A673 (cell line): ENCODE results near the gene ARHGEF28. TPM values are rescaled to one million over a fixed set of nuclear protein-coding genes. Genes with fewer than 3 reads are reported as not detected.

ENCODE experiments used
- BruUV-seq: library from RNA; stranded (reverse); fragments of 400-500 nt; replicated peaks from 2 replicates; lab custom pipeline; 2021; lab: Mats Ljungman, UMichigan
- CTCF ChIA-PET: fragments of 300-600 bp; sonication (Branson Sonifier 250); formaldehyde crosslinking; loops from one replicate; lab custom pipeline; 2022; ENCODE audit warnings: antibody characterized with exemption; lab: Charles Lee
- POLR2A ChIA-PET: fragments of 300-600 bp; sonication (Branson Sonifier 250); formaldehyde crosslinking; loops from one replicate; lab custom pipeline; 2022; ENCODE audit warnings: antibody characterized with exemption; ENCODE audit not compliant: low non-redundant PET; lab: Charles Lee
- DNase-seq: peaks from one replicate; pipeline ENCODE4 v3.0.0-alpha.2; 2015; ENCODE audit warnings: low spot score
- H3K27ac ChIP-seq: fragments of 200-600 bp; sonication (generic); 2 replicates; pipeline ENCODE4 v1.5.1; 2016; ENCODE audit warnings: mixed run types, low read depth, mild to moderate bottlenecking, mixed read lengths, antibody characterized with exemption, low read length; ENCODE audit not compliant: poor library complexity, severe bottlenecking
- H3K27me3 ChIP-seq: fragments of 200-600 bp; sonication (generic); replicated peaks from 2 replicates; pipeline ENCODE4 v1.6.1; 2017; ENCODE audit warnings: mixed run types, low read depth, mild to moderate bottlenecking, mixed read lengths, antibody characterized with exemption, low read length; ENCODE audit not compliant: insufficient read depth, poor library complexity
- H3K36me3 ChIP-seq: fragments of 200-600 bp; sonication (generic); 2 replicates; pipeline ENCODE4 v1.6.1; 2016; ENCODE audit warnings: mixed run types, mild to moderate bottlenecking, mixed read lengths, antibody characterized with exemption, low read length; ENCODE audit not compliant: insufficient read depth, poor library complexity, severe bottlenecking
- H3K4me1 ChIP-seq: fragments of 200-600 bp; sonication (generic); 2 replicates; pipeline ENCODE4 v1.6.1; 2017; ENCODE audit warnings: mixed run types, mild to moderate bottlenecking, mixed read lengths, antibody characterized with exemption, low read length; ENCODE audit not compliant: insufficient read depth, poor library complexity, severe bottlenecking
- H3K4me3 ChIP-seq: fragments of 200-600 bp; sonication (generic); 2 replicates; pipeline ENCODE4 v1.5.1; 2016; ENCODE audit warnings: low read depth, mixed run types, mild to moderate bottlenecking, mixed read lengths, low read length; ENCODE audit not compliant: poor library complexity, severe bottlenecking
- H3K9me3 ChIP-seq: fragments of 200-600 bp; sonication (generic); 2 replicates; pipeline ENCODE4 v1.6.1; 2016; ENCODE audit warnings: mixed run types, low read depth, mild to moderate bottlenecking, mixed read lengths, antibody characterized with exemption, low read length; ENCODE audit not compliant: poor library complexity, severe bottlenecking
- EZH2 ChIP-seq: fragments of 200-600 bp; sonication (generic); IDR thresholded peaks from 2 replicates; pipeline ENCODE4 v1.6.1; 2017; ENCODE audit warnings: borderline replicate concordance, low read depth, mild to moderate bottlenecking, mixed read lengths, antibody characterized with exemption, low read length; ENCODE audit not compliant: poor library complexity, severe bottlenecking
- intact Hi-C: fragments of 100-400 bp; cut with micrococcal nuclease; formaldehyde crosslinking; loops from one replicate; pipeline ENCODE4 v1.10.0; 2022; ENCODE audit not compliant: unreplicated experiment
- total RNA-seq: library from RNA; stranded (reverse); gene quantifications from 2 replicates; pipeline ENCODE4 v1.2.3, GENCODE V29; 2021
- TF ChIP-seq, protein P1 (sequence below): fragments of 300-800, 200-600 bp; sonication (generic); conservative IDR thresholded peaks from 2 replicates; pipeline ENCODE4 v1.5.1; 2017; ENCODE audit warnings: low read depth, mild to moderate bottlenecking, antibody characterized with exemption, low read length, moderate library complexity, mixed read lengths

Gene ARHGEF28
- total RNA-seq, 1 experiment from 2014 or later = 3.4 TPM

GRCh38 chr5:73858054-73858453, 232.1 kb downstream of the ARHGEF28 start:
- CTCF ChIA-PET = no interaction called here
- H3K27ac ChIP-seq = no peak overlapping the region
- DNase-seq = no peak
- TF ChIP-seq, protein P1, sequence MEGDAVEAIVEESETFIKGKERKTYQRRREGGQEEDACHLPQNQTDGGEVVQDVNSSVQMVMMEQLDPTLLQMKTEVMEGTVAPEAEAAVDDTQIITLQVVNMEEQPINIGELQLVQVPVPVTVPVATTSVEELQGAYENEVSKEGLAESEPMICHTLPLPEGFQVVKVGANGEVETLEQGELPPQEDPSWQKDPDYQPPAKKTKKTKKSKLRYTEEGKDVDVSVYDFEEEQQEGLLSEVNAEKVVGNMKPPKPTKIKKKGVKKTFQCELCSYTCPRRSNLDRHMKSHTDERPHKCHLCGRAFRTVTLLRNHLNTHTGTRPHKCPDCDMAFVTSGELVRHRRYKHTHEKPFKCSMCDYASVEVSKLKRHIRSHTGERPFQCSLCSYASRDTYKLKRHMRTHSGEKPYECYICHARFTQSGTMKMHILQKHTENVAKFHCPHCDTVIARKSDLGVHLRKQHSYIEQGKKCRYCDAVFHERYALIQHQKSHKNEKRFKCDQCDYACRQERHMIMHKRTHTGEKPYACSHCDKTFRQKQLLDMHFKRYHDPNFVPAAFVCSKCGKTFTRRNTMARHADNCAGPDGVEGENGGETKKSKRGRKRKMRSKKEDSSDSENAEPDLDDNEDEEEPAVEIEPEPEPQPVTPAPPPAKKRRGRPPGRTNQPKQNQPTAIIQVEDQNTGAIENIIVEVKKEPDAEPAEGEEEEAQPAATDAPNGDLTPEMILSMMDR = no peak
- peaks cover 4% of the 10 kb centered on the region for H3K27me3 ChIP-seq
- intact Hi-C loops = no loop called here
- POLR2A ChIA-PET = no interaction called here
- no peaks in the 10 kb centered on the region for H3K9me3 ChIP-seq
- no peaks in the 10 kb centered on the region for H3K36me3 ChIP-seq
- BruUV-seq = no TSS peak
- H3K4me3 ChIP-seq = no peak overlapping the region
- no peaks in the 10 kb centered on the region for H3K4me1 ChIP-seq

DNA sequence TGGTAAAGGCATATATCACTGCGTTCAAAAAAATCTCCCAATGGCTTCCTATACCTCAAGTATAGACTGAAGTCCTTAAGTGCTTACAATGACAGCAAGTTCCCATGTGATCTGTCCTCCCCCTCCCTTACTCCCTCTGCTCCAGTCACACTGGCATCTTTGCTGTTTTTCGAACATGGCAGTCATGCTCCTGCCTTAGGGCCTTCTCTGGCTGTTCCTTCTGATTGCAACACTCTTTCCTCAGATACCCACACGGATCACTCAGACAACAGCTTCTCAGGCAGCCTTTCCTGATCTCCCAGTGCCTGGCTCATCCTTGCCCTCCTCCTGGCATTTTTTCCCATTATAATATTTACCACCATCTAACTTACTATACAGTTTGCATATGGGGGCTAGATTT, 232.8 kb downstream of the ARHGEF28 start:
- Histone ChIP-seq H3K9me3 (no peaks in the 10 kb centered on the region), H3K36me3 (no peaks in the 10 kb centered on the region), H3K4me3 (no peak overlapping the region), H3K27ac (no peak overlapping the region), H3K27me3 (peaks cover 5% of the 10 kb centered on the region), H3K4me1 (no peaks in the 10 kb centered on the region)
- DNase-seq = no peak
- CTCF ChIA-PET = no interaction called here
- no TSS peak for BruUV-seq
- POLR2A ChIA-PET = no interaction called here
- intact Hi-C loops = no loop called here
- TF ChIP-seq, protein P1 = no peak
- TF ChIP-seq EZH2 = no peak

- intact Hi-C loops = no loop called here
- no TSS peak for BruUV-seq
- Histone ChIP-seq H3K4me1 (no peaks in the 10 kb centered on the region), H3K27me3 (peaks cover 5% of the 10 kb centered on the region), H3K36me3 (no peaks in the 10 kb centered on the region), H3K27ac (no peak overlapping the region), H3K9me3 (no peaks in the 10 kb centered on the region), H3K4me3 (no peak overlapping the region)
- ChIA-PET CTCF (no interaction called here), POLR2A (no interaction called here)
- no peak for DNase-seq
- TF ChIP-seq, protein P1 = no peak
- TF ChIP-seq EZH2 = no peak
These were observed 233.7 kb downstream of the ARHGEF28 start for GRCh38 chr5:73859696-73860095.
